MM.1S (cell line): Measurements from ENCODE around the gene LRRC39.
A peak's percentile ranks its signal among the peaks of the same experiment; 100 is the strongest.

Source experiments
- DNase-seq: peaks from one replicate; pipeline ENCODE4 v3.0.0-alpha.2; 2015
- H2AFZ ChIP-seq: fragments of 300-600 bp; sonication (generic); 2 replicates; pipeline ENCODE4 v1.6.0; 2016; ENCODE audit warnings: antibody characterized with exemption, low read length
- H3F3A ChIP-seq: fragments of 300-600 bp; sonication (generic); 2 replicates; pipeline ENCODE4 v1.6.1; 2016; ENCODE audit warnings: mild to moderate bottlenecking, antibody characterized with exemption, low read length, moderate library complexity, mixed read lengths; ENCODE audit not compliant: insufficient read depth
- H3K27ac ChIP-seq: fragments of 300-600 bp; sonication (generic); 2 replicates; pipeline ENCODE4 v1.5.1; 2016; ENCODE audit warnings: mild to moderate bottlenecking, low read length
- H3K27me3 ChIP-seq: fragments of 300-600 bp; sonication (generic); replicated peaks from 2 replicates; pipeline ENCODE4 v1.6.0; 2016; ENCODE audit warnings: low read length; ENCODE audit not compliant: insufficient read depth
- H3K36me3 ChIP-seq: fragments of 300-600 bp; sonication (generic); replicated peaks from 2 replicates; pipeline ENCODE4 v1.6.1; 2016; ENCODE audit warnings: mild to moderate bottlenecking, low read length, mixed read lengths; ENCODE audit not compliant: insufficient read depth
- H3K4me1 ChIP-seq: fragments of 300-600 bp; sonication (generic); 2 replicates; pipeline ENCODE4 v1.6.1; 2016; ENCODE audit warnings: low read length, mixed read lengths
- H3K4me2 ChIP-seq: fragments of 300-600 bp; sonication (generic); 2 replicates; pipeline ENCODE4 v1.6.0; 2016; ENCODE audit warnings: low read depth, low read length
- H3K4me3 ChIP-seq: fragments of 300-600 bp; sonication (generic); 2 replicates; pipeline ENCODE4 v1.5.1; 2016; ENCODE audit warnings: low read length, mixed read lengths
- H3K79me2 ChIP-seq: fragments of 300-600 bp; sonication (generic); 2 replicates; pipeline ENCODE4 v1.6.1; 2016; ENCODE audit warnings: mixed run types, low read length, mixed read lengths
- H3K9ac ChIP-seq: fragments of 300-600 bp; sonication (generic); 2 replicates; pipeline ENCODE4 v1.6.1; 2016; ENCODE audit warnings: low read length, mixed read lengths
- H3K9me2 ChIP-seq: fragments of 300-600 bp; sonication (generic); replicated peaks from 2 replicates; pipeline ENCODE4 v1.6.1; 2016; ENCODE audit warnings: mild to moderate bottlenecking, low read length, mixed read lengths; ENCODE audit not compliant: insufficient read depth
- H3K9me3 ChIP-seq: fragments of 300-600 bp; sonication (generic); replicated peaks from 2 replicates; pipeline ENCODE4 v1.6.1; 2016; ENCODE audit warnings: mild to moderate bottlenecking, low read length, mixed read lengths; ENCODE audit not compliant: insufficient read depth
- H4K20me1 ChIP-seq: fragments of 300-600 bp; sonication (generic); 2 replicates; pipeline ENCODE4 v1.6.1; 2016; ENCODE audit warnings: mild to moderate bottlenecking, low read length, moderate library complexity, mixed read lengths; ENCODE audit not compliant: insufficient read depth
- EZH2 ChIP-seq: fragments of 300-600 bp; sonication (generic); optimal IDR thresholded peaks from 2 replicates; pipeline ENCODE3; 2017; ENCODE audit warnings: low read depth, mild to moderate bottlenecking, antibody characterized with exemption, low read length, mixed read lengths
- EZH2phosphoT487 ChIP-seq: fragments of 300-600 bp; sonication (generic); IDR thresholded peaks from 2 replicates; pipeline ENCODE4 v1.6.1; 2018; ENCODE audit warnings: antibody characterized with exemption, low read length
- TF ChIP-seq, protein P1 (sequence below): fragments of 300-600 bp; sonication (generic); IDR thresholded peaks from 2 replicates; pipeline ENCODE4 v1.5.1; 2016; ENCODE audit warnings: antibody characterized with exemption, low read length, mixed read lengths

The LRRC39 gene

DNA sequence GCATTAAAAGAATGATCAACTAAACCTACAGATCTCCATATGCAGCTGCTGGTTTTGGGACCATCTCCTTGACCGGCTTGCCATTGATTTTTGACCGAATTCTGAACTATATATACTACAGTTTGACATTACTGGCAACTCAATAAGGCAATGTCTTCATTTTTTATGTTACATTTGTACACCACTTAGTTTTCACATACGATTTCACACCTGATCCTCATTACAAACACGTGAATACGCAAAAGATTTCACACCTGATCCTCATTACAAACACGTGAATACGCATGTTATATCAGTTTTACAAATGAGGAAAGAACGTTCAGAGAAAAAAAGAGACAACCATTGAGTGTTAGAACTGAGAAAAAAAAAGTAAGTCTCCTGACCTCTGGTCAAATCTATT lies 46.4 kb downstream of the LRRC39 start:
- no peaks in the 10 kb centered on the region for H3F3A ChIP-seq
- H3K4me1 ChIP-seq: 0 out of 2 replicates have a peak, but pooled peaks cover 3% of the 10 kb centered on the region
- H3K79me2 ChIP-seq: peaks cover 61% of the 10 kb centered on the region
- H3K27ac ChIP-seq: no peak overlapping the region
- H3K36me3 ChIP-seq: no peaks in the 10 kb centered on the region
- no peaks in the 10 kb centered on the region for H4K20me1 ChIP-seq
- peak overlapping the region; percentile 65; the same call in 1 of the 2 replicates for H3K4me2 ChIP-seq
- H3K9me3 ChIP-seq: no peaks in the 10 kb centered on the region
- no peaks in the 10 kb centered on the region for H3K27me3 ChIP-seq
- peak overlapping the region; percentile 79 for H3K4me3 ChIP-seq
- DNase-seq: no peak
- no peak overlapping the region for H2AFZ ChIP-seq
- H3K9me2 ChIP-seq: no peaks in the 10 kb centered on the region
- TF ChIP-seq EZH2phosphoT487 (no peak), EZH2 (no peak)
- TF ChIP-seq, protein P1, sequence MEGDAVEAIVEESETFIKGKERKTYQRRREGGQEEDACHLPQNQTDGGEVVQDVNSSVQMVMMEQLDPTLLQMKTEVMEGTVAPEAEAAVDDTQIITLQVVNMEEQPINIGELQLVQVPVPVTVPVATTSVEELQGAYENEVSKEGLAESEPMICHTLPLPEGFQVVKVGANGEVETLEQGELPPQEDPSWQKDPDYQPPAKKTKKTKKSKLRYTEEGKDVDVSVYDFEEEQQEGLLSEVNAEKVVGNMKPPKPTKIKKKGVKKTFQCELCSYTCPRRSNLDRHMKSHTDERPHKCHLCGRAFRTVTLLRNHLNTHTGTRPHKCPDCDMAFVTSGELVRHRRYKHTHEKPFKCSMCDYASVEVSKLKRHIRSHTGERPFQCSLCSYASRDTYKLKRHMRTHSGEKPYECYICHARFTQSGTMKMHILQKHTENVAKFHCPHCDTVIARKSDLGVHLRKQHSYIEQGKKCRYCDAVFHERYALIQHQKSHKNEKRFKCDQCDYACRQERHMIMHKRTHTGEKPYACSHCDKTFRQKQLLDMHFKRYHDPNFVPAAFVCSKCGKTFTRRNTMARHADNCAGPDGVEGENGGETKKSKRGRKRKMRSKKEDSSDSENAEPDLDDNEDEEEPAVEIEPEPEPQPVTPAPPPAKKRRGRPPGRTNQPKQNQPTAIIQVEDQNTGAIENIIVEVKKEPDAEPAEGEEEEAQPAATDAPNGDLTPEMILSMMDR: no peak
- peak overlapping the region; percentile 59; the same call in 1 of the 2 replicates for H3K9ac ChIP-seq

DNA sequence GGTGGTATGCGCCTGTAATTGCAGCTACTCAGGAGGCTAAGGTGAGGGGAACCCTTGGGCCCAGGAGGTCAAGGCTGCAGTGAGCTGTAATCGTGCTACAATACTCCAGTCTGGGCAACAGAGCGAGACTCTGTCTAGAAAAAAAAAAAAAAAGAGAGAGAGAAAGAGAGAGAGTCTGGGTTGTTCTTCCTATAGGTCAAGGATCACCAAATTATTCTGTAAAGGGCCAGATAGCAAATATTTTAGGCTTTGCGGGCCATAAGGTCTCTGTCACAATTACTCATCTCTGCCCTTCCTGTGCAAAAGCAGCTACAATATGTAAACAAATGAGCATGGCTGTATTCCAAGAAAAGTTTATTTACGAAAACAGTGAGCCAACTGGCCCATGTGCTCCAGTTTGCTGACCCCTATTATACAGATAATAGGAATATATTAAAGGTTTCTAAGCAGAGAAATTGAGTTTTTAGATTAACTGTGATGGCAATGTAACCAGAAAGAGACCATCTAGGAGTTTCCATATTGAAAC lies 47.4 kb downstream of the LRRC39 start:
- TF ChIP-seq, protein P1: no peak
- TF ChIP-seq EZH2 (no peak), EZH2phosphoT487 (no peak)
- H3K4me3 ChIP-seq: no peak overlapping the region

DNA sequence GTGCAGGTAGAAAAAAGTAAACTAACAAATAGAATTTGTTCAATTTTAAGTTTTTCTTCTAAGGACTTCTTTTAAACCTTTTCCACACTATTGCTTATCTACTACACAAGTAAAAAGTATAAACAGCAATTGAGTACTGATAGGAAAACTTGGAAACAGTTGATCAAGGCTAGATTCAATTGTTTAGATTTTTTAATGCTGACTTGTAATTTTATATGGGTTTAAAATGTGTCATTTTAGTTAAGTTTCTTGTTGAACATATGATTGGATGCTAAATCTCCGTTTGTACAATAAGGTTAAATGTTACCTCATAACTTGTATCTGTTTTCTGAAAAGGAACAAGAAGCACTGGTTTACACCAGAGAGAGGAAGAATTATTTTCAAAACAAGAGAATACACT lies 50.8 kb downstream of the LRRC39 start:
- no peaks in the 10 kb centered on the region for H3K4me1 ChIP-seq
- no peaks in the 10 kb centered on the region for H3F3A ChIP-seq
- no peak overlapping the region for H2AFZ ChIP-seq
- H4K20me1 ChIP-seq: no peaks in the 10 kb centered on the region
- H3K79me2 ChIP-seq: peaks cover 48% of the 10 kb centered on the region
- no peaks in the 10 kb centered on the region for H3K9me2 ChIP-seq
- TF ChIP-seq EZH2phosphoT487 (no peak), EZH2 (no peak)
- TF ChIP-seq, protein P1: no peak
- no peaks in the 10 kb centered on the region for H3K36me3 ChIP-seq
- H3K9me3 ChIP-seq: no peaks in the 10 kb centered on the region
- H3K4me2 ChIP-seq: no peak overlapping the region
- no peak for DNase-seq
- no peak overlapping the region for H3K27ac ChIP-seq
- H3K27me3 ChIP-seq: no peaks in the 10 kb centered on the region
- no peak overlapping the region for H3K9ac ChIP-seq
- H3K4me3 ChIP-seq: no peak overlapping the region

More for the DNA sequence above, 47.4 kb downstream of the LRRC39 start:
- H2AFZ ChIP-seq: no peak overlapping the region
- no peaks in the 10 kb centered on the region for H3K27me3 ChIP-seq
- no peak overlapping the region for H3K4me2 ChIP-seq
- no peak overlapping the region for H3K9ac ChIP-seq
- no peak overlapping the region for H3K27ac ChIP-seq
- no peak for DNase-seq
- H3F3A ChIP-seq: no peaks in the 10 kb centered on the region
- H3K79me2 ChIP-seq: peaks cover 65% of the 10 kb centered on the region
- no peaks in the 10 kb centered on the region for H4K20me1 ChIP-seq
- H3K36me3 ChIP-seq: no peaks in the 10 kb centered on the region
- H3K9me2 ChIP-seq: no peaks in the 10 kb centered on the region
- H3K9me3 ChIP-seq: no peaks in the 10 kb centered on the region
- 0 out of 2 replicates have a peak, but pooled peaks cover 3% of the 10 kb centered on the region for H3K4me1 ChIP-seq
